ENCODE measurements around the gene CABP1. TPM values are rescaled to one million over a fixed set of nuclear protein-coding genes. Genes with fewer than 3 reads are reported as not detected.

The CABP1 gene
- total RNA-seq, 4 donors from 2014 or later, result 1.3 TPM; not detected in 3

GRCh38 chr12:120646044-120646443, 5.6 kb downstream of the CABP1 start:
- TF ChIP-seq CTCF (IDR thresholded peaks at IDR 0.05; ENCODE audit: low read depth), result no peak

GRCh38 chr12:120647375-120647755, 6.9 kb downstream of the CABP1 start:
- no peak for TF ChIP-seq CTCF (IDR thresholded peaks at IDR 0.05; ENCODE audit: low read depth)

- no peak for TF ChIP-seq CTCF (IDR thresholded peaks at IDR 0.05; ENCODE audit: low read depth)
These were observed 9.2 kb downstream of the CABP1 start for GRCh38 chr12:120649442-120650232.

- no peak for TF ChIP-seq CTCF (IDR thresholded peaks at IDR 0.05; ENCODE audit: low read depth)
These were observed 9.8 kb downstream of the CABP1 start for GRCh38 chr12:120650233-120650690.

- TF ChIP-seq CTCF (IDR thresholded peaks at IDR 0.05; ENCODE audit: low read depth), result no peak
These were observed 11.4 kb downstream of the CABP1 start for GRCh38 chr12:120651821-120652220.

- no peak for TF ChIP-seq CTCF (IDR thresholded peaks at IDR 0.05; ENCODE audit: low read depth)
These were observed 12.4 kb downstream of the CABP1 start for GRCh38 chr12:120652656-120653435.

GRCh38 chr12:120653611-120654010, 13.2 kb downstream of the CABP1 start:
- TF ChIP-seq CTCF (IDR thresholded peaks at IDR 0.05; ENCODE audit: low read depth), result no peak
